GM12875 (cell line): ENCODE results near the gene RALGPS2.

Experiments used
- H3K4me3 ChIP-seq: one replicate; pipeline ENCODE4 v1.5.1; 2011; ENCODE audit warnings: low read depth, low read length, control low read depth
- TF ChIP-seq, protein P1 (sequence below): IDR thresholded peaks from 2 replicates; pipeline ENCODE4 v1.5.1; 2011; ENCODE audit warnings: low read depth, mild to moderate bottlenecking, control low read depth, inconsistent platforms, low read length, moderate library complexity, borderline replicate concordance; ENCODE audit not compliant: insufficient read depth

Gene RALGPS2

GRCh38 chr1:178969226-178969987 is 244.4 kb downstream of the RALGPS2 start:
- TF ChIP-seq, protein P1, sequence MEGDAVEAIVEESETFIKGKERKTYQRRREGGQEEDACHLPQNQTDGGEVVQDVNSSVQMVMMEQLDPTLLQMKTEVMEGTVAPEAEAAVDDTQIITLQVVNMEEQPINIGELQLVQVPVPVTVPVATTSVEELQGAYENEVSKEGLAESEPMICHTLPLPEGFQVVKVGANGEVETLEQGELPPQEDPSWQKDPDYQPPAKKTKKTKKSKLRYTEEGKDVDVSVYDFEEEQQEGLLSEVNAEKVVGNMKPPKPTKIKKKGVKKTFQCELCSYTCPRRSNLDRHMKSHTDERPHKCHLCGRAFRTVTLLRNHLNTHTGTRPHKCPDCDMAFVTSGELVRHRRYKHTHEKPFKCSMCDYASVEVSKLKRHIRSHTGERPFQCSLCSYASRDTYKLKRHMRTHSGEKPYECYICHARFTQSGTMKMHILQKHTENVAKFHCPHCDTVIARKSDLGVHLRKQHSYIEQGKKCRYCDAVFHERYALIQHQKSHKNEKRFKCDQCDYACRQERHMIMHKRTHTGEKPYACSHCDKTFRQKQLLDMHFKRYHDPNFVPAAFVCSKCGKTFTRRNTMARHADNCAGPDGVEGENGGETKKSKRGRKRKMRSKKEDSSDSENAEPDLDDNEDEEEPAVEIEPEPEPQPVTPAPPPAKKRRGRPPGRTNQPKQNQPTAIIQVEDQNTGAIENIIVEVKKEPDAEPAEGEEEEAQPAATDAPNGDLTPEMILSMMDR = no peak
- H3K4me3 ChIP-seq = no peak overlapping the region

GRCh38 chr1:178970184-178970583 is 245.1 kb downstream of the RALGPS2 start:
- no peak overlapping the region for H3K4me3 ChIP-seq
- TF ChIP-seq, protein P1 = no peak
